ENCODE results near the gene OTX2. TPM values are rescaled to one million over a fixed set of nuclear protein-coding genes. Genes with fewer than 3 reads are reported as not detected.

The OTX2 gene
- total RNA-seq, 2 donors from 2014 or later = not detected

DNA sequence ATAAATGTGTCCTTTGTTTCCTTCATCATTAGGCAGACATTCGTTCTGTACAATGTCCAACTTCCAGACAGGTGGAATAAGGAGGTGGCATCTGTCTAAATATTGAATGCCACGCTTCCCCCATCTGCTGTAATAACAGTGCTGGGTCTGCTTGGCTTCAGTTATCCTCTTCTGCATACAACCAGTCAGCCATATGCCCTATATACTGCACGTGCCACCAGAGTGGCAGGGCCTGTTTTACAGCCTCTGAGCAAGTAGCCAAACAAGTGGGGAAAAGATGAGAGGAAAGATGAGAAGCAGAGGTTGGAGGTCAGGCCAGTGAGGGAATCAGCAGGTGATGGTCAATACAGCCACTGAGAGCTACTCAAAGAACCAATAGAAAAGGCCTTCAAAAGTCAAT, 55.4 kb downstream of the OTX2 start:
- H3K27ac ChIP-seq = no peak overlapping the region
- no peak for ATAC-seq
- no peak overlapping the region for H3K4me3 ChIP-seq
- no peak for DNase-seq
- H3K9me3 ChIP-seq = no peaks in the 10 kb centered on the region
- intact Hi-C loops (cut with DNase I) = no loop called here
- H3K27me3 ChIP-seq = no peaks in the 10 kb centered on the region
- H3K36me3 ChIP-seq (replicated peaks in 1 of 2; ENCODE audit: insufficient read depth in 1 of 2, low read depth in 2 of 2) = no peaks in the 10 kb centered on the region
- H3K4me1 ChIP-seq = no peaks in the 10 kb centered on the region
- WGBS, 2 donors = 52 to 63% methylated on average over 3 of the region's 3 CpGs
- no peak for TF ChIP-seq POLR2A (IDR thresholded peaks at IDR 0.05)
- TF ChIP-seq, protein P1, sequence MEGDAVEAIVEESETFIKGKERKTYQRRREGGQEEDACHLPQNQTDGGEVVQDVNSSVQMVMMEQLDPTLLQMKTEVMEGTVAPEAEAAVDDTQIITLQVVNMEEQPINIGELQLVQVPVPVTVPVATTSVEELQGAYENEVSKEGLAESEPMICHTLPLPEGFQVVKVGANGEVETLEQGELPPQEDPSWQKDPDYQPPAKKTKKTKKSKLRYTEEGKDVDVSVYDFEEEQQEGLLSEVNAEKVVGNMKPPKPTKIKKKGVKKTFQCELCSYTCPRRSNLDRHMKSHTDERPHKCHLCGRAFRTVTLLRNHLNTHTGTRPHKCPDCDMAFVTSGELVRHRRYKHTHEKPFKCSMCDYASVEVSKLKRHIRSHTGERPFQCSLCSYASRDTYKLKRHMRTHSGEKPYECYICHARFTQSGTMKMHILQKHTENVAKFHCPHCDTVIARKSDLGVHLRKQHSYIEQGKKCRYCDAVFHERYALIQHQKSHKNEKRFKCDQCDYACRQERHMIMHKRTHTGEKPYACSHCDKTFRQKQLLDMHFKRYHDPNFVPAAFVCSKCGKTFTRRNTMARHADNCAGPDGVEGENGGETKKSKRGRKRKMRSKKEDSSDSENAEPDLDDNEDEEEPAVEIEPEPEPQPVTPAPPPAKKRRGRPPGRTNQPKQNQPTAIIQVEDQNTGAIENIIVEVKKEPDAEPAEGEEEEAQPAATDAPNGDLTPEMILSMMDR (IDR thresholded peaks at IDR 0.05) = no peak

DNA sequence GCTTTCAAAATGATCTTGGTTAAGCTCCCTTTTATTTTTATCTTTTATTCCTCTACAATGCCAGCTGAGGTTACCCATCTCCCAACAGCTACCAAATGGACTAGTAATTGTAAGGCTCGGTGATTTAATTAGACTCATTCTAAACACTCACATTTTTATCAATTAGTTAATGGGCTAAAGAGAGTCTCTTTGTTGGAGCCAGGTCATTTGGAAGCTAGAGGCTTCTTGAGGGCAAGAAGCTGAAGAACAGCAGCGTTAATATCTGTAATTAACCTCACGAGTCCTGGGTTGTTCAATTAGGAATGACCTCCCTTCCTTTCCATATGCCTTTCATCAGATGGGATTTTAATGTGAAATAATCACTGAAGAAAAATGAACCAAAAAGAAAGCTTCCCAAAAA, 56.9 kb downstream of the OTX2 start:
- intact Hi-C loops (cut with DNase I) = no loop called here
- WGBS, 2 donors = 49 to 66% methylated on average over 3 of the region's 3 CpGs

DNA sequence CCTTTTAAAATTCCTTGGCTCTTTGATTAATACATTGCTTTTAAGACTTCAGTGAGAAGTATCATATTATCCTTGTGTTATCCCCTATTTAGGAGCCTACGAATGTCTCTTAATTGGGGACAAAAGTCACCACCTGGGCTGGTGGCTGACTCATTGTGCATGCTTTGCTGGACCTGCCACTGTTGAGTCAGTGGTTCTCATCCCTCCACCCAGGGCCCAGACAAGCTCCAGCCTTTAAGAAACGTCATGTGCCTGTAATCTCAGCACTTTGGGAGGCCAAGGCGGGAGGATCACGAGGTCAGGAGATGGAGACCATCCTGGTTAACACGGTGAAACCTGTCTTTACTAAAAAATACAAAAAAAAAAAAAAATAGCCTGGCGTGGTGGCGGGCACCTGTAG, 57.9 kb downstream of the OTX2 start:
- H3K27ac ChIP-seq = no peak overlapping the region
- ATAC-seq = no peak
- no peaks in the 10 kb centered on the region for H3K36me3 ChIP-seq (replicated peaks in 1 of 2; ENCODE audit: insufficient read depth in 1 of 2, low read depth in 2 of 2)
- H3K27me3 ChIP-seq = no peaks in the 10 kb centered on the region
- intact Hi-C loops (cut with DNase I) = no loop called here
- 71 to 77% methylated on average over 7 of the region's 7 CpGs for WGBS, 2 donors
- H3K4me1 ChIP-seq = no peaks in the 10 kb centered on the region
- no peak for DNase-seq
- TF ChIP-seq, protein P1 (IDR thresholded peaks at IDR 0.05) = no peak
- no peak for TF ChIP-seq POLR2A (IDR thresholded peaks at IDR 0.05)
- no peaks in the 10 kb centered on the region for H3K9me3 ChIP-seq
- no peak overlapping the region for H3K4me3 ChIP-seq

More for the DNA sequence above, 56.9 kb downstream of the OTX2 start:
- DNase-seq = no peak
- no peak overlapping the region for H3K4me3 ChIP-seq
- no peak for ATAC-seq
- H3K36me3 ChIP-seq (replicated peaks in 1 of 2; ENCODE audit: insufficient read depth in 1 of 2, low read depth in 2 of 2) = no peaks in the 10 kb centered on the region
- no peak overlapping the region for H3K27ac ChIP-seq
- TF ChIP-seq, protein P1 (IDR thresholded peaks at IDR 0.05) = no peak
- no peaks in the 10 kb centered on the region for H3K4me1 ChIP-seq
- no peaks in the 10 kb centered on the region for H3K27me3 ChIP-seq
- H3K9me3 ChIP-seq = no peaks in the 10 kb centered on the region

DNA sequence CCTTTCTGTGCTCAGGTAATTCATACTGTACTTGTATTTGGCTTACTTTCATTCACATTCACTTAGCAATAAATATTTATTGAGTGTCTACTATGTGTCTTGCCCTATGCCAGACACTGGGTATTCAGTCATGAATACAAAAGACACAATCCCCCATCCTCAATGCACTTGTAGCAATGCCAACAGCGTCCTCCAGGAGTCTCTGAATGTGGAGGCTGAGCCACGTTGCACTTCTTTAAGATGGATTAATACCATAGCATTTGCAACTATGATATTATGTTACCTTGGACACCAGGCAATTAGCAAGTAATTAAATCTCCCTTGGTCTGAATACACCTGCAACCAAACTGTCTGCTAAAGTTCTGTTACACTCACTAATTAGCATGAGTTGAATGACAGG, 58.8 kb downstream of the OTX2 start:
- no peak overlapping the region for H3K4me3 ChIP-seq
- DNase-seq (no peak), ATAC-seq (no peak)
- H3K27me3 ChIP-seq = no peaks in the 10 kb centered on the region
- TF ChIP-seq, protein P1 (IDR thresholded peaks at IDR 0.05) = no peak
- no peak for TF ChIP-seq POLR2A (IDR thresholded peaks at IDR 0.05)
- no peaks in the 10 kb centered on the region for H3K36me3 ChIP-seq (replicated peaks in 1 of 2; ENCODE audit: insufficient read depth in 1 of 2, low read depth in 2 of 2)
- H3K27ac ChIP-seq = no peak overlapping the region
- intact Hi-C loops (cut with DNase I) = no loop called here
- 45 to 46% methylated on average over 2 of the region's 2 CpGs for WGBS, 2 donors
- H3K9me3 ChIP-seq = no peaks in the 10 kb centered on the region
- H3K4me1 ChIP-seq = no peaks in the 10 kb centered on the region

Small RNA genes within 50 kb of the gene (small RNA-seq; reads per million reads assigned to genes)
- not detected for gene RN7SL461P
- gene RNU6-1204P = not detected

Other genes starting within 250 kb of the OTX2 start
- gene TMEM260, start 230.7 kb downstream of the OTX2 start, total RNA-seq = 10 to 100 TPM; 15.8 to 18.4 TPM

All from body of pancreas (tissue), 4 donors.